ENCODE measurements around the gene SLC25A11.
A peak's percentile ranks its signal among the peaks of the same experiment; 100 is the strongest.
"Not testable (repeated sequence)": the region's sequence is repeated elsewhere in the genome, so short reads cannot be mapped to it uniquely, and the experiment has no call there.

The SLC25A11 gene

GRCh38 chr17:4920351-4921048 lies 19.3 kb downstream of the SLC25A11 start:
- no peak for DNase-seq (ENCODE audit: low read depth in 2 of 2)

GRCh38 chr17:4919511-4920047 lies 20.3 kb downstream of the SLC25A11 start:
- DNase-seq (ENCODE audit: low read depth in 2 of 2): no peak

GRCh38 chr17:4914551-4914950 lies 25.3 kb downstream of the SLC25A11 start:
- DNase-seq (ENCODE audit: low read depth in 2 of 2): not testable (repeated sequence)

GRCh38 chr17:4913994-4914393 lies 25.9 kb downstream of the SLC25A11 start:
- DNase-seq (ENCODE audit: low read depth in 2 of 2): no peak

- DNase-seq (ENCODE audit: low read depth in 2 of 2): peak; percentile 52 to 62
Measured at GRCh38 chr17:4908711-4909496, 30.9 kb downstream of the SLC25A11 start.

GRCh38 chr17:4908301-4908700 lies 31.5 kb downstream of the SLC25A11 start:
- DNase-seq (ENCODE audit: low read depth in 2 of 2): no peak

GRCh38 chr17:4906642-4907041 lies 33.2 kb downstream of the SLC25A11 start:
- not testable (repeated sequence) for DNase-seq (ENCODE audit: low read depth in 2 of 2)

GRCh38 chr17:4903051-4903818 lies 36.6 kb downstream of the SLC25A11 start, which contains the start of gene CHRNE:
Gene CHRNE (minus strand): TSS chr17:4903098. CDS start chr17:4903063, 35 bp downstream.
- peak; percentile 49 to 72 for DNase-seq (ENCODE audit: low read depth in 2 of 2)

- DNase-seq (ENCODE audit: low read depth in 2 of 2): no peak
Measured at GRCh38 chr17:4902540-4902939, 37.3 kb downstream of the SLC25A11 start.

- no peak for DNase-seq (ENCODE audit: low read depth in 2 of 2)
Measured at GRCh38 chr17:4901648-4902344, 38.0 kb downstream of the SLC25A11 start.

- no peak for DNase-seq (ENCODE audit: low read depth in 2 of 2)
Measured at GRCh38 chr17:4901108-4901647, 38.7 kb downstream of the SLC25A11 start.

- DNase-seq (ENCODE audit: low read depth in 2 of 2): no peak
Measured at GRCh38 chr17:4900231-4901107, 39.4 kb downstream of the SLC25A11 start.

GRCh38 chr17:4899341-4900230 lies 40.3 kb downstream of the SLC25A11 start, which contains the start of gene C17orf107:
Gene C17orf107 (plus strand): TSS chr17:4899536. CDS start chr17:4899763, 227 bp downstream.
- DNase-seq (ENCODE audit: low read depth in 2 of 2): peak; percentile 93 to 96

- no peak for DNase-seq (ENCODE audit: low read depth in 2 of 2)
Measured at GRCh38 chr17:4898927-4899326, 40.9 kb downstream of the SLC25A11 start.

- DNase-seq (ENCODE audit: low read depth in 2 of 2): no peak
Measured at GRCh38 chr17:4898351-4898750, 41.5 kb downstream of the SLC25A11 start.

- DNase-seq (ENCODE audit: low read depth in 2 of 2): no peak
Measured at GRCh38 chr17:4897785-4898184, 42.1 kb downstream of the SLC25A11 start.

- no peak for DNase-seq (ENCODE audit: low read depth in 2 of 2)
Measured at GRCh38 chr17:4897198-4897687, 42.6 kb downstream of the SLC25A11 start.

- DNase-seq (ENCODE audit: low read depth in 2 of 2): no peak
Measured at GRCh38 chr17:4896332-4897197, 43.3 kb downstream of the SLC25A11 start.

Measured in stimulated activated CD8-positive, alpha-beta memory T cell treated with anti-CD3 and anti-CD28 coated beads, Interleukin-2, amount 100 ng/mL, for 48 hours (primary cell).